ES-I3 (cell line): Measurements from ENCODE around the gene SYT6.

Experiments used
- H3K36me3 ChIP-seq: 2 replicates; pipeline ENCODE4 v1.6.1; 2013; ENCODE audit warnings: mild to moderate bottlenecking, low read length, control low read depth, moderate library complexity; ENCODE audit not compliant: insufficient read depth
- H3K4me1 ChIP-seq: 2 replicates; pipeline ENCODE4 v1.6.1; 2013; ENCODE audit warnings: mild to moderate bottlenecking, control low read depth, low read length; ENCODE audit not compliant: insufficient read depth
- H3K9ac ChIP-seq: 2 replicates; pipeline ENCODE4 v1.6.1; 2013; ENCODE audit warnings: low read depth, mild to moderate bottlenecking, low read length, moderate library complexity
- H3K9me3 ChIP-seq: 2 replicates; pipeline ENCODE4 v1.6.1; 2013; ENCODE audit warnings: mild to moderate bottlenecking, low read length, moderate library complexity; ENCODE audit not compliant: control insufficient read depth, insufficient read depth

Gene SYT6

DNA sequence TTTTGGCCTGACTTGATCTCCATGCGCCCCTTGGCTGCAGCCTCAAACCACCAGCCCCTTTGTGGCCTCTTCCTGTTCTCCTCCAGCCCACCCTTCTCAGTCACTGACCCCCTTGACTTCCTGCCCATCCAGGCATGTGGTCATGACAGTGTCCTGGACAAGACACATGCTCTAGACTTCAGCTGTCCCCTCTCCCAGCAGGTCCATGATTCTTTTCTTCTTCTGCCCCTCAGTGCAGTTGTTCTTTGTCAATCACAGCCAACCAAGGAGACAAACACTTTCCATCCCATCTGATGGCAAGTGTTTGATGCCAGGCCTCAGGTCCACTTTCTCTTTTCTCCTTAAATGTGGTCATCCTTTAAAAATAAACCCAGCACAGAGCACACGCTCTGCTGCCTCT, 49.7 kb downstream of the SYT6 start:
- Histone ChIP-seq H3K4me1 (peaks cover 16% of the 10 kb centered on the region), H3K36me3 (peaks cover 6% of the 10 kb centered on the region), H3K9me3 (no peaks in the 10 kb centered on the region), H3K9ac (no peak overlapping the region)

DNA sequence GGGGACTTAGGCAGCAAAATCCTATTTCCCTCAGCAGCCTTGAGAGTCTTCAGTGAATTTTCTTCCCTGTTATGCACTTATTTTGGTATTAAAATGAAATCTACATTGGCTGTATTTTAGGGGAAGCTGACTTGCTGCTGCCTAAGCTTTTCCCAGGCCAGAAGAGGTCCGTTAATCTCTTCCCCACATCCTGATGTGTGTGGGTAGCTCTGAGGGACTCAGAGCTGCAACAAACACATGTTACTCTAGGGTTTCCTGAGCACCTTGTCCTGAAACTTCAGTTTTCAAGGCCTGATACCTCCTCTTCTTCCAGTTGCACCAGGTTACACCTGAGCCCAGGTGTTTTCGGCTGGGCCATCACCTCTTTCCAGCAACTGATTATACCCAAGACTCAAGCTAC, 51.5 kb downstream of the SYT6 start:
- H3K4me1 ChIP-seq = peaks cover 9% of the 10 kb centered on the region
- peaks cover 21% of the 10 kb centered on the region for H3K36me3 ChIP-seq
- H3K9me3 ChIP-seq = no peaks in the 10 kb centered on the region
- H3K9ac ChIP-seq = no peak overlapping the region

DNA sequence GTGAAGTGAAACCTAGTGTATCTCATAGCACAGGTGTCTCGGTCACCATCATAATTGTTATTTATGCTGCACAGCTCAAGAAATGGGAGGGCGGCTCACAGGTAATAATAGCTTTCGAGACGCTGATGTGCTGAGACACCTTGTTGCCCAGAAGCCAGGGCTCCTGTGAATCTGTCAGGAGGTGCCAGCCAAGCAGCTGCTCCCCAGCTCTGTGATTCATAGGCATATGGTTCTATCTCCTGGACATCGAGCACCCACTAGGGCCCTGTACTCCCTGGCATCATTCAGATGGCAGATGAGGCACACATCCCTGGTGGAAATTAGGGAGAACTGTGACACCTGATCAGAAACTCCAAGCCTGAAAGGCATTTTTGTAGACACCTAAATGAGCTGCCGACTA, 53.5 kb downstream of the SYT6 start:
- H3K4me1 ChIP-seq = no peaks in the 10 kb centered on the region
- H3K36me3 ChIP-seq = peaks cover 24% of the 10 kb centered on the region
- no peak overlapping the region for H3K9ac ChIP-seq
- no peaks in the 10 kb centered on the region for H3K9me3 ChIP-seq

DNA sequence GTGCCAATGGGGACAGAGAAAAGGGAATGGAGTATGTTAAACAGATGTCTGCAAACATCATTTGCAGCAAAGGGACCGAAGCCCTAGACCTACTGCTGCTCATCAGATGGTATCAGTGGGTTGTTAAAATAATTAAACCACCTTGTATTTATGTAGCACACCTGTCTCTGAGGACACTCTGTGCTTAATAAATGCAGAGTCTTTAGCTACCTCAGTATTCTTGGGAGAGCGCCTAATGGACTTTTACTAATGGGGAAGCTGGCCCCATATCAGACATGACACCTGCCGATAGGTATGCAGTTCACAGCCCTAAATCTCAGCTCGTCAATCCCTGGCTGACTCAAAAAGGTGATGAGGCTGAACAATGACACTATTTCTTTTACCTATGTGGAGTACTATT, 54.4 kb downstream of the SYT6 start:
- Histone ChIP-seq H3K9me3 (no peaks in the 10 kb centered on the region), H3K36me3 (peaks cover 23% of the 10 kb centered on the region), H3K9ac (no peak overlapping the region), H3K4me1 (peaks cover 6% of the 10 kb centered on the region; the same call in 1 of the 2 replicates)

DNA sequence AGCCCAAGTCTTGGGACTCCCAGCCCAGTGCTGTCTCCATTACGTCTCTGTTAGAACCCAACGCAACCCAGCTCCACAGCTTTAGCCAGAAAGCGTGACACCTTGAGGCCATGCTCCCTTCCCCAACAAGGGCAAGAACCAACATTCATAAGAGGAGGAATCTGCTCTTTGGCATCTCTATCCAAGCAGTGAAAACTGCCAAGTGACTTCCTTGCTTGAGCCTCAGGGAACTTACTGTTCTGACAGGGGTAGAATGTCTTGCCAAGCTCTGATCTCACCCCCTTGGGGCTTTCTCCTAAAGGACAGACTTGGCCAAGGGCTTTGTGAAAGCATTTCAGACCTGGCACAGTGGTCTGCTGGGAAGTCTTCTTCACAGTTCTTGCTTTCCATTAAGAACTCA, 56.6 kb downstream of the SYT6 start:
- Histone ChIP-seq H3K9ac (no peak overlapping the region), H3K36me3 (peaks cover 29% of the 10 kb centered on the region), H3K9me3 (no peaks in the 10 kb centered on the region), H3K4me1 (peaks cover 8% of the 10 kb centered on the region; the same call in 1 of the 2 replicates)

DNA sequence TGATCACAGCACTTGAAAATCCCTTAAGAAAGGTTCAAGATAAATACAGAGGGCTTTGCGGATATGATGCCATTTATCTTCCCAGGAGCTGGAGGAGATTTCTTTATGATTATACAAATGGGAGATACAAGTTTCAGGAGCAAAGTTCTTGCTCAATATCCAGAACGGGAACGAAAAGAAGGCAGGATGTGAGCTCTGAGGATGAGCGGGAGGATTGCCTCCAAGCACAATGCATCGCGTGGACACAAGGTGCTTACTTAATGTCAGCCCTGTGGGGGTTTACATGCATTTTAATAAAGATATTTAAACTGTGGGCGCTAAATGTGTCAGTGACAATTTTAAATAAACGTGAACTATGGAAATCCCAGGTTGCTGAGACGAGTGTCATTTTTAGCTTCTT, 59.0 kb downstream of the SYT6 start:
- Histone ChIP-seq H3K36me3 (peaks cover 28% of the 10 kb centered on the region), H3K9me3 (no peaks in the 10 kb centered on the region), H3K4me1 (peaks cover 8% of the 10 kb centered on the region; the same call in 1 of the 2 replicates), H3K9ac (no peak overlapping the region)

DNA sequence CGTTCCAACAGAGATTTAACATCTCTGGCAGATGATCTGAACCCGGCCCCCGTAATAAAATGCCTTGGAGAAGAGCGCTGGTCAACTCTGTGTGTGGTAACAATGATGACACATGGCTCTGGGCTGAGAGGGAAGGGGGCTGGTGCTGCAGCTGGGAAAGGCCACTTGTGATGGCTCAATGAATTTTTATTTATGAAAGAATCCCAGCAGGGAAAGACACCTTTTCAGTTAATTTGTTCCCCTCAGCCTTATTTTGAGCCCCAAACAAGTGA, 59.4 kb downstream of the SYT6 start:
- Histone ChIP-seq H3K9me3 (no peaks in the 10 kb centered on the region), H3K4me1 (peaks cover 11% of the 10 kb centered on the region), H3K9ac (no peak overlapping the region), H3K36me3 (peaks cover 25% of the 10 kb centered on the region)

DNA sequence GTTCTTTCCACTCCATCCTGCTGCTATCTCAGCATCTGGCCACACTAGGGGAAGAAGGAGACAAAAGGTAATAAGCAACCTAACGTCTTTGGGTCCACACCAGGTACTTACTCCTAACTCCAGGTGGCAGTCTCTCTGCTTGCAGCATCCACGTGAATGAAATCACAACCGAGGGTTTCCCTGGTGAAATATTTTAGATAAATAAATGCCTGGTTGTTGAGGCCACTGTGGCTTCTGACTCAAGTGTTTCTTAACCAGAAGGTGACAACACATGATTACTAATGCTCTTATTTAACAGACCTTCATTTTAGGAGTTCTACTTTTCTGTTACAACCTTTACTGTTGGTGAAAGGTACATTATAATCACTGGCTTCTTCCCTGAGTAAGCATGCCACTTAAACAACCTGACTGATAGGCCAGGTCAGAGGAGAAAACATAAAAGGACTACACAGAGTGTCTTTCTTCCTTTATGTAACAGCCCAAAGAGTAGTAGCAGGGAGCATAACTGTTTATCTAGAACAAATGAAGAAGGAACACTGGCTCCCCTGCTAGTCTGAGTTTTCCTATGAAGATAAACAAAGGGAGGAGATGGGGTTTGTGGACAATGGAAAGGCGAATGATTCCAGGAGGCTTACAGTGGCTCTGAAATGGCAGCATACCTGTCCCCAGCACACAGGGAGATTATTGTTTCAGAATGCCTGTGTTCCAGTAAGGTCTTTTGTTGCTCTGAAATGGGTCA, 59.9 kb downstream of the SYT6 start:
- Histone ChIP-seq H3K9ac (no peak overlapping the region), H3K36me3 (peaks cover 25% of the 10 kb centered on the region), H3K4me1 (peaks cover 16% of the 10 kb centered on the region), H3K9me3 (no peaks in the 10 kb centered on the region)

DNA sequence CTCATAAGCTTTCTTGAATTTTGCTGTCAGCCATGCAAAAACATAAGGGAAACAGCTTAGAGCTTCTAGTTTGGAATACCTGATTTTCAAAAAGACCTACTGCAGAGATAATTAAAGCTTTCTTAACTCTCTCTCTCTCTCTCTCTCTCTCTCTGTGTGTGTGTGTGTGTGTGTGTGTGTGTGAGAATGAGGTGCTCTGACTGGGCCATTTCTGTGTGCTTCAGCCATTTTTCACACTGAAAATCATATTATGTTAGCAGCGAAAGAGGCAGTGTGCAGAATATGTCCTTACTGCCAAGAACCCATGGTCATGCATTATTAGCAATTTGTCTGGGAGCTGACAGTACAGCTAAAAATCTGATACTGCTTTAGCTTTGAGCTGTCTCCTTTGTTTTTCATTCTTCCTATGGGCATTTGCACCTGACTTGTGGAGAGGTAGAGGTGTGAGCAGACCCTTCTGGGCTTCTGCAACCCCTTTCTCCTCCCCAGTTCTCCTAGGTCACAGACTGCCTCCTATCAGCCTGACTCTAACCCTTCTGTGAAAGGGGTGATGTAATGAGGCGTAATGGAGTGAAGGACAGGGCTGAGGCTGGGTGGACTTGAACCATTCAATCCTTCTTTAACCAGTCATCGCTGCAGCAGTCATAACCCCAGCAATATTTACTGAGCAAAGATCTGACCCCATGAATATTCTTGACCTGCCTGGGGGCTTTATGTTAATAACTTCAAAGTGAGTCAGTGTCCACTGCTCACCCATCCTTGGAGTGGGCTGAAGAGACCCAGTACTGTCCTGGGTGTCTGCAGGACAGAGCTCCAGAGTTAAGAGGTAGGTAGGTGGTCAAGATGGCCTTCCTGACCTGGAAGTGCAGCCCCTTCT, 61.2 kb downstream of the SYT6 start:
- Histone ChIP-seq H3K4me1 (peaks cover 21% of the 10 kb centered on the region), H3K36me3 (peaks cover 20% of the 10 kb centered on the region), H3K9me3 (no peaks in the 10 kb centered on the region), H3K9ac (no peak overlapping the region)

DNA sequence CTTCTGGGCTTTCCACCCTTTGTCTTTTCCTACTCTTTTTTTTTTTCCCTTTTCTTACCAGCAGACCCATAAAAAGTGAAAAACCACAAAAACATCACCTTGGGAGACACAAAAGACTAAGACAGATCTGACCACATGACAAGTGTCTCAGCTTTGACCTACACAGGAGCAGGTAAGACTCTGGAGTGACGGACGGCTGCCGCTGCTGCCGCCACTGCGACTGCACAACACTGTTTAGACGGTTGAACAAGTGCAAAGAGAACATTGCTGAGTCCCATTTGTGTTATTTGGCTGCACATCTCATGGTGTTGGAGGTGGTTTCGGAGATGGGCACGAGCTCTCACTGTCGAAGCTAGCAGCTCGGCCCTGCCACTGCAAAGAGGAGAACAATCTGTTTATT, 62.0 kb downstream of the SYT6 start:
- Histone ChIP-seq H3K9me3 (no peaks in the 10 kb centered on the region), H3K4me1 (peaks cover 21% of the 10 kb centered on the region), H3K36me3 (peaks cover 15% of the 10 kb centered on the region; the same call in 1 of the 2 replicates), H3K9ac (no peak overlapping the region)

DNA sequence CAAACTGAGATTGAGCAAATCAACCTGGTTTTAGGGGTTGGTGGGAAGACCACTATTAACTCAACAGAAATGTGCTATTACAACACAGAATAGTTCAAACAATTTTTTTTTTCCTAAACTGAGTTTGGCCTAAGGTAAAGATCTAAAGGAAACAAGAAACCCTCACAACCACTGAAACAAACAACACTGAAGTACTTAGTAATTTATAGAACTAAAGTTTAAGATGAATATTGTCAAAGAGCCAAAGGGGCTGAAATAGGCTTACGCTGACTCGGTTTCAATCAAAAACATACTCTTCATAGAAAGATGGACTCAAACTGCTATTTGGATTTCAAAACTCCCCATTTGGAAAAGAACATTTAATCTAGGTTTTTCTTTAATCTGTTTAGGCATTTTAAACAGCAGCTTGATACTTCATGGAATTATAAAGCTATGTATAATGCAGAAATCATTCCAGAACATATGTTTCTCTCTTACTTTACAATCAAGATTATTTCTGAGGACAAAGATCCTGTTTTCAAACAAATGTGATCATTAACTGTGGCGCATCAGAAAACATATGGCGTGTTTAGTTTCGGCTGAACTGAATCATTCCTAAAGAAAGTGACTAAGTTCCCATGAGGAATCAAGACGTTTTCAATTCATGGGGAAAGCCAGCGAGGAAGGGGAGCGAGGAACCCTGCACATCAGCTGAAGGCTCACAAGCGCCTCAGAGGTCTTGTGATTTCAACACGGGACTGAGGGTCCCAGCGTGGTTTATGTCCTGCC, 62.7 kb downstream of the SYT6 start:
- Histone ChIP-seq H3K9ac (no peak overlapping the region), H3K36me3 (peaks cover 14% of the 10 kb centered on the region; the same call in 1 of the 2 replicates), H3K4me1 (peaks cover 21% of the 10 kb centered on the region), H3K9me3 (no peaks in the 10 kb centered on the region)

DNA sequence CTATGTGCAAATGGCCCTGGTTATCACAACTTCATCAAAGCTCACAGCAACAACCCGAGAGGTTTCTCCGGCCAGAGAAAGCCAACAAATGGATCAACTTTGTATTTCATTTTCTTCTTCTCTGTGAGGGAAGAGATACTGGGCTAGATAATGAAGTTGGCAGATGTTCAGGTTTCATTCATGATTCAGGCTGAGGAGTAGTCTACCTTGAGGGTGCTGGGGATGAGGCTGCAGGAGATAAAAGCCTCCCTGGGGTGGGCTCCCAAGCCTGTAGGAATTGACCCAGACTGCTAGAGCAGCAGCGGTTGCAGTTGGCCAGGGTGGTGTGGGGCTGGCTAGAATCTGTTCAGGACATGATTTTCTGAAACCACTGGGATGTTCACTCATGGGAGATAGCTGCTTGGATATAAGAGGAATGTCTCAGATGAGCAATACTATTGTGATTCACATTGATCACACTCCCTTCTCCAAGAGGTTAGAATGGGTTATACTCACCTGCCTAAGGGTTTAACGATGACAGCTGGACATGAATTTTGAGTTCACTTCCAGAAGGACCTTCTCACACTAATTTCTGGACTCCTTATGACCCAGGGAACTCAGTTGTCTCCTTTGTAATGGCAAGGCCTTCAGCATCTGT, 64.0 kb downstream of the SYT6 start:
- Histone ChIP-seq H3K9ac (no peak overlapping the region), H3K36me3 (peaks cover 14% of the 10 kb centered on the region; the same call in 1 of the 2 replicates), H3K9me3 (0 out of 2 replicates have a peak, but pooled peaks cover 4% of the 10 kb centered on the region), H3K4me1 (peaks cover 19% of the 10 kb centered on the region)

DNA sequence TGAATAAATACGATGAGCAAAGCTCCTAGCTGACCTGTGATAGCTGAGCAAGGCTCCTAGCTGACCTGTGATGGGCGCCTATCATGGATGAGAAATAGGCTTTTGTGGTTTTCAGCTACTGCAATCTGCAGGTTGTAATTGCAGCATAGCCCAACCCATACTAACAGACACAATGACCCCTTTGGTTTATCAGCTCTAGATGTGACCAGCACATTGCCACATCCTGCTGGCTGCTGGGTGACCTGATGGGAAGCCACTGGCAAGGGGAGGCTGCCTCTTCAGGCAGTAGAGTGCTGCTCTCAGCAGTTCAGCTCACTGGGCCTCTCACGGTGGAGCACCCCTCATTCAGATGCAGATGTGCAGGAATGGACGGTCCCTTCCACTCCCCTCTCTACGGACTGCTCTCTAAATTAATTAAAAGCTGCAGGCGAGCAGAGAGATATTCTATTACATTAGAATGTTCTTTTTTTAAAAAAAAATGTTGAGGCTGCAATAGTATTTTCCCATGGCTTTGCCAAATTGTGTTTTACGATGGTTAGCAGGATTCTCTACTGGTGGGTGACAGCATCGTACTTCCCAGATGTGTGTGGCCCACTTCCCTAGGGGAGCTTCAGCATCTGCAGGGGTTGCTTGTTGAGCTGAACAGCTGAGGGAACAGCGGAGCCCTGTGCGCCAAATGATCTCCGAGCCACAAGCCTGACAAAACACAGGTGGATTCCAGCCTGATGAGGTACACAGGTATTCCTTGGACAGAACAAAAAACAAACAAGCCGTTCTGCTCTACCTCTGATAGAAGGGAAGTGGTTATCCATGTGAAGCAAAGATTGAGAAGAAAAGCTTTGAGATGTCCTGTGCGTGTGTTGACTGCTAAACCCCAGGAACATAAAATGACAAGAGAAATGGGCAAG, 65.0 kb downstream of the SYT6 start:
- no peak overlapping the region for H3K9ac ChIP-seq
- H3K36me3 ChIP-seq = peaks cover 14% of the 10 kb centered on the region; the same call in 1 of the 2 replicates
- H3K4me1 ChIP-seq = peaks cover 13% of the 10 kb centered on the region
- peaks cover 4% of the 10 kb centered on the region; the same call in 1 of the 2 replicates for H3K9me3 ChIP-seq
